HG03565 (cell line): Measurements from ENCODE around the gene B4GAT1.
"Not testable (repeated sequence)": the region's sequence is repeated elsewhere in the genome, so short reads cannot be mapped to it uniquely, and the experiment has no call there.

Experiments
- ATAC-seq: cut with Tn5 transposase; IDR thresholded peaks from one replicate; pipeline ENCODE4 v1.9.1; 2021; ENCODE audit warnings: mild to moderate bottlenecking, moderate library complexity; ENCODE audit not compliant: unreplicated experiment

B4GAT1 gene

DNA sequence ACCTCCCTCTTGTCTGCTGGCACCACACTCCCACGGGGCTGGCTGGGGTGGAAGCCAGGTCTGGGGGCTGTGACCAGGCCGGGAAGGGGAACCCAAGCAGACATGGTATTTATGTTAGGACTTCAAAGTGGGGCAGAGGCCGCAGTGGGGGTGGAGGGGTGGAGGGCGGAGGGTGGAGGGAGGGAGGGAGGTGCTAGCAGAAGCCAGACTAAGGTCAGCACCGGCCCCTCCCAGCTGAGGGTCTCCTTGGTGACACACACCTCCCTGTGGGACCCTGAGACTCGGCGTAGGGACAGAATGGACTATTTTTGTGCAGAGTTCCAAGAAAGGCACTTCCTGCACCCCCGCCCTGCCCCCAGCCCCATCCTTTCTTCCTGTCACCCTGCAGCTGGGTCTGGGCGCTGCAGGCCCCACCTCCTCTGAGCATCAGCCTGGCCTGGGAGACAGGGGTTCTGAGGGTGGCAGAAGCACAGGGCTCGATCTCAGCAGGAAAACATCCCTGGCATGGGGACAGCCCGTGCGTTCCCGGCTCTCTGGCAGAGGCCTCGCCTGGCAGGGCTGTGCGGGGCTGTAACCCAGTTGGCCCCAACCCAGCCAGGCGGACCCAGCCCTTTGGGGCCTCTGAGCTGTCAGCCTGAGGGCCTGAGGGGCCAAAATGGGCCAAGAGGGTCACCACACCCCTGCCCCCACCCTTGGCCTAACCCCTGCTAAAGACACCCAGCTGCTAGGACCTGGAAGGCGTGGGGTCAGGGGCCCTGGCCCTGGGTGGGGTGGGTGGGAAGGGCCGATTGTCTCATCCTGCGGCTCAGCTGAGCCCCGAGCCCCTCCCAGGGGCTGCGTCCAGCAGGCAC, 20.9 kb downstream of the B4GAT1 start:
- no peak for ATAC-seq

DNA sequence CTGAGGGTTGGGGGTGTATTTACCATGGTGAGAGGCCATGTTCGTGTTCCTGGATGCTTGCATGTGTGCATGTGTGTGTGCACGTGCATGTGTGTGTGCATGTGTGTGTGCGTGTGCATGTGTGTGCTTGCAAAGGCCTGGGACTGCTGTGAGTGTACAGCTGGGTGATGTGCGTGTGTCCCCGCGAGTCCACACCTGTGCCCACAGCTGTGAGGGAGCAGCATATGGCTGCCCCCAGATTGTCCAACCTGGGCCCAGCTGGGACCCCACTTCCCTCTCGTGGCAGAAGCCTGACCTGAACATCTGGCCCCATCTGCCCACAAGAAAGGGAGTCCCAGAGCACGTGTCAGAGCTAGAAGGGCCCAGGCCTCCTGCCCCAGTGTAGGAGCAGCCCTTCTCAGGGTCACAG, 22.2 kb downstream of the B4GAT1 start:
- no peak for ATAC-seq

DNA sequence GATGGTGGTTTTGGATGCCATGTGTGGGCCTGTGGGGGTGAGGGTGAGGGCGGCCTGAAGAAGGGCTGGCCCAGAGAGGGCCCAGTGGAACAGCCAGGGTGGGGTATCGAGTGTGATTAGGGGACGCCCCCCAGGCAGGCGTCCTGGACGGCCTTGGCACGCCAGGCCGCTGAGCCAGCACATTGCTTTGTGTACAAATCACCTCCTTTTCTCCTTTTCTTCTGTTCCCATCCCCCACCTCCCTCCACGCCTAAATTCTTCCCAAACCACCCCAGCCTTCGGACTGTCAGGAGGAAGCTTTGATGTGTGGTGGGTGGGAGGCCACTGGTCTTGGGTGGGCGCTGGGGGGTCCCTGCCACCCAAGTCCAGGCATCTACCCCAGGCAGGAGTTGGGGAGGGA, 22.8 kb downstream of the B4GAT1 start:
- no peak for ATAC-seq

DNA sequence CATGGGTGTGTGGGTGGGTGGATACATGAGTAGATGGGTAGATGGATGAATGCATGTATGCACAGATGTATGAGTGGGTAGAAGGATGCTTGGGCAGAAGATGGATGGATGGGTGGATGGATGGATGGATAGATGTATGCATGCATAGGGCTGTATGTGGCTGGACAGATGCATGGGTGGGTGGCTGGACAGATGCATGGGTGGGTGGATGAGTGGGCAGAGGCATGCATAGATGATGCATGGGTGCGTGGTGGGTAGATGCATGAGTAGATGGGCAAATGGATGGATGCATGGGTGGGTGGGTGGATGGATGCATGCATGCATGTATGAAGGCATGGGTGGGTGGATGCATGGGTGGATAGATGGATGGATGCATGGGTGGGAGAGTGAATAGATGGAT, 23.7 kb downstream of the B4GAT1 start:
- ATAC-seq: no peak

DNA sequence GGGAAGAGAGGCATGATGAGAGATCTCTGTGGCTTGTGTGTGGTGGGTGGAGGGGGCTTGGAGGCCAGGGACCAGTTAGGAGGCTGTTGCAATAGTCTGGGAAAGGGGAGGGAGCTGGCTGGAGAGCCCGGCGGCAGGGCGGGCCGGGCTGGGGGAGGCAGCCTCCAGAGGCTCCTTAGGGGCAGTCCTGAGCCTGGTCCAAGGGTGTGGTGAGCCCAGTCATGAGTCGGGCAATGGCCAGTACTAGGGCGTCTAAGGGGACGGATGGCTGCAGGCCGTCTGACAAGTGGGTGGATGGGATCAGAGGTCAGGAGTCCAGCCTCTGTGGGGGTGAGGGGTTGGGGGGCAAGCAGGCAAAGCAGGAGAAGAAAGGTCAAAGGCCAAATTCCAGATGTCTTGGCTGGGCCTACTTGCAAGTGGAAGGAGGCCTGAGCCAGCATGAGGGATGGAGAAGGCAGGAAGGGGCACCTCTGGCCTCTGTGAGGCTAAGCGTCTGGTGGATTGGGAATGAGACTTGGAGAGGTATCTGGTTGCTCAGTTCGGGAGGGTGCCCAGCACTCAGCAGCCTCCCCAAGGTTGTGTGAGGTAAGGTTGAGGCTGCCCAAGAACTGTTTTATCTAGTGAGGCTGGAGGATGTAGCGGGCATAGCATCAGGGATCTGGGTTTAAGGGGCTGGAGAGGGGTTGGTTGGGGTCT, 24.5 kb downstream of the B4GAT1 start:
- no peak for ATAC-seq

DNA sequence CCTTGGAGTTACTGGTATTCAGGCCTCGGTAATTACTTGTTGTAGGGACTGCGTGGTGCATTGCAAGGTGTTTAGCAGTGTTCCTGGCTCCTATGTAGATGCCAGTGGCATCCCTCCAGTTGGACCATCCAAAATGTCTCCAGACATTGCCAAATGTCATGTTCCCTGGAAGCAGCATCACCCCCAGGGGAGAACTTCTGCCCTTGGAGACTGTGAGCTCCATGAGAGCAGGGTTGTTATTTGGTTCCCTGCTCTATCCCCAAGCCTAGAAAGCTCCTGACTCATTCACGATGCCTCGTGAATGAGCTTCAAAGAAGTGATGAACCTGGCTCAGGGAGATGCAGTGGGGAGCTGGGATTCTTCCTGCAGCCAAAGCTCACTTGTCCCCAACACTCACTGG, 25.8 kb downstream of the B4GAT1 start:
- ATAC-seq: no peak

DNA sequence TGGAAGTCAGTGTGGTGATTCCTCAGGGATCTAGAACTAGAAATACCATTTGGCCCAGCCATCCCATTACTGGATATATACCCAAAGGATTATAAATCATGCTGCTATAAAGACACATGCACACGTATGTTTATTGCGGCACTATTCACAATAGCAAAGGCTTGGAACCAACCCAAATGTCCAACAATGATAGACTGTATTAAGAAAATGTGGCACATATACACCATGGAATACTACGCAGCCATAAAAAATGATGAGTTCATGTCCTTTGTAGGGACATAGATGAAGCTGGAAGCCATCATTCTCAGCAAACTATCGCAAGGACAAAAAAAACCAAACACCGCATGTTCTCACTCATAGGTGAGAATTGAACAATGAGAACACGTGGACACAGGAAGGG, 26.7 kb downstream of the B4GAT1 start:
- not testable (repeated sequence) for ATAC-seq

DNA sequence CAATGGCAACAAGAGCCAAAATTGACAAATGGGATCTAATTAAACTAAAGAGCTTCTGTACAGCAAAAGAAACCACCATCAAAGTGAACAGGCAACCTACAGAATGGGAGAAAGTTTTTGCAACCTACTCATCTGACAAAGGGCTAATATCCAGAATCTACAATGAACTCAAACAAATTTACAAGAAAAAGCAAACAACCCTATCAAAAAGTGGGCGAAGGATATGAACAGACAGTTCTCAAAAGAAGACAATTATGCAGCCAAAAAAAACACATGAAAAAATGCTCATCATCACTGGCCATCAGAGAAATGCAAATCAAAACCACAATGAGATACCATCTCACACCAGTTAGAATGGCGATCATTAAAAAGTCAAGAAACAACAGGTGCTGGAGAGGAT, 27.1 kb downstream of the B4GAT1 start:
- ATAC-seq: not testable (repeated sequence)

DNA sequence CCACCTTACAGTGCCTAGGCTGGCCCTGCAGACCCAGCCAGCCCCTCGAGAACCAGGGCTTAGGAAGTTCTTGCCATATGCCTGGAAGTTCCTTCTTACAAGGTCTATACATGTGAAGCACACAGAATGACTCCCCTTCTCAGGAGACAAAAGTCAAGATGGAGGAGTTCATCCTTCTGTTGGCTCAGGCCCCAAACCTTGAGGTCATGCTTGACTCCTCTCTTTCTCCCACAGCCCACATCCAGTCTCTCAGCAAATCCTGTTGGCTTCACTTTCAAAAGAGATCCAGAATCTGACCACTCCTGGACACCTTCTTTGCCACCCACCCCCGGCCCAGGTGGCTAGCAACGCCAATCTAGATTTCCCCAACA, 28.8 kb downstream of the B4GAT1 start:
- ATAC-seq: no peak

DNA sequence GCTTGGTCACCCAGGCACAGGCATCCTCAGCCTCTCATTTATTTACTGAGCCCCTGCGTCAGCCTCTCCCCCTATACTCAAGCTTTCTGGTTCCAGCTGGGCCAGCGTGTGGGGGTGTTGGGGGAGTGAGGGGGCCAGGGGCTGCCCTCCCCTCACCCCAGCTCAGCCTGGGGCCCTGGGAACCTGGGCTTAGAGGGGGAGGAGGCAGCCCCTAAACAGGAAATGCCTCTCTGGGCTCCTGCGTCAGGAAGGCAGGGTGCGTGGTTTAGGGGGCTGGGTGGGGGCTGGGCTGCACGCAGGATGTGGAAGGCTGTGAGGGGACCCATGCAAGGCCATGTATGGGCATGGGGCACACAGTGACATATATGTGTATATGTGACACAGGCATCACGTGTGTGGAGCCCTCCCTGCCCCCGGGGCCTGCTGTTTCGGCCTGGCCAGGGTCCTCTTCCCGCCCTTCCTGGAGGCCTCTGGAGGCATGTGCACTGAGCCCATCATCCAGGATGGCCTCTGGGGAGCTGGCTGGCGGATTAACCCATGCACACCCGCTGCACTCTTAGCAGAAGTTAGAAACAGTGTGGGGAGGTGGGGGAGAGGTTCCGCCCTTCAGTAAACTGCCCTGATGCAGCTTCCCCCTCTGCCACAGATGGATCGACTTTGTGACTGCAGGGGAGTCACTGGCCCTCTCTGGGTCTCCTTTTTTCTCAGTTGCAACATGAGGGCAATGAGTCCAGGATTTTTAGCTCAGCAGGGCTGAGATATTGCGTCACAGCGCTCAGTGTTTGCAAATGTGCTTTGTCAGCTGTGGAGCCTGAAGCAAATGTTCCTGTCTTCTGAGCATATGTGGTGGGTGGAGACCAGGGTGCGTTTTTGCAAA, 29.5 kb downstream of the B4GAT1 start:
- ATAC-seq: no peak

DNA sequence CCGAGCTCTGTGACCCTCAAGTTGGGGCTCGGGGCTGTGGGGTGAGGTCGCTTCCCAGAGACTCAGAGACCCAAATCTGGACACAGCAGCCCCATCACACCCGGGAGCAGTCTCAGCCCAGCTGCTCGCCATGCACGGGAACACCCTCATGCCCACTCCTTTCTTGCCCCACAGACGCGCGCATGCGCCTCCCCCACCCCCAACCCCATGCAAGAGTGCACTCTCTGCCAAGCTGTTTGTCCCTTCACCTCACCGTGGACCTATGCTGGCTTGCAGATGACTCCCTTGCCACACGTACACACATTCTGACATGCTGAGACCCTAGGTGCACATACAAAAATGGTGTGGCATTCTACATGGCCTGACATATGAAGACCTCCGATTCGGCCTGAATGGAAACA, 30.1 kb downstream of the B4GAT1 start:
- ATAC-seq: no peak

DNA sequence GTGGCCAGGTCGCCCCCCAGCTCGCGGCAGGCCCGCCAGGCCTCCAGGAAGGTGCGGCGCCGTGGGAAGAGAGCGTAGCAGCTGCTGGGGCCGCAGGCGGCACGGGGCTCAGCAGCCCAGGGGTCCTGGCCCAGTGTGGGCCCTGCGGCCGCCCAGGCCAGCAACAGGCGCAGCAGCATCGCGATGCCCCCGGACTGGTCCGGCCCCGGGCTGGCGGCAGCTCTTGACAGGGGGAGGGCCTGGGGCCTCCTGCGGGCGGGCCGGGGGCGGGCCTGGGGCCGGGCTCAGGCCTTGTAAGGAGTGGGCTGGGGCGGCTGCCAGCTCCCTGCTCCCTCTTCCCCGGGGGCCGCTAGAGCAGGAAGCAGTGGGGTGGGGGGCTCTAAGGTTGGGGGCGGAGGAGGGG, 30.6 kb downstream of the B4GAT1 start, which contains the start of gene CD248:
Gene CD248 (minus strand): TSS at position 196 of the 403 bp plus-strand sequence. CDS start 17 bp downstream, at position 179.
- no peak for ATAC-seq

DNA sequence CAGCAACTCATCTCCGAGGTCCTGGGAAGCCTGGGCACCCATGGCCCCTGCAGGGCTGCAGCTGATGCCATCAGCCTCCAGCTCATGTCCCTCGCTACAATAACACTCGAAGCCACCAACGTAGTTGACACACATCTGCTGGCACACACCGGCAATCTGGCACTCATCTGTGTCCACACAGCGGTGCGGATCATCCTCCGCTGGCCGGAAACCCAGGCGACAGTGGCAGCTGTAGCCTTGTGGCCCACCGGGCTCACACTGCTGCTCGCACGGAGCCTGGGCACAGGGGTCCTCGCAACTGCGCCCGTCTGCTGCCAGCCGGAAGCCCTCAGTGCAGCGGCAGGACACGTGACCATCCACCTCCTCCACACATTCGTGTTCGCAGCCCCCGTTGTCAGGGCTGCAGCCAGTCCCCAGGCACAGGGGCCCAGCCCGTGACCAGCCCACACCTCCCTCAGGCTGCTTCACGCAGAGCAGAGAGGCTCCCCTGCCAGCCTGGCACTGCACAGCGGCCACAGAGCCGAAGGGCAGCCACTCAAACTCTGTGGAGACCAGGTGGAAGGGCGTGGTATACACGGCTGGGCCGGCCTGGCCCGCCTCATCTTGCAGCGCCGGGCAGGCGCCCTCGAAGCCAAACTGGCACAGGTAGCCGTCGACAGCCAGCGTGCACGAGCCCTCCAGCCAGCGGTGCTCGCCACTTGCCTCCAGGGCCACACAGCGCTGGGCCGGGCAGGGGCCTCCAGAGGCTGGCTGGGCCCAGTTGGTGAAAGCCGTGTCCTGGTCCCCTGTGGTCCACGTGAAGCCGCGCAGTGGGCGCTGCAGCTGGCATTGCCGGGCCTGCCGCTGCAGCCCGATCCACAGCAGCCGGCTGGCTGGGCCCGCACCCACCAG, 31.3 kb downstream of the B4GAT1 start:
- ATAC-seq: no peak

DNA sequence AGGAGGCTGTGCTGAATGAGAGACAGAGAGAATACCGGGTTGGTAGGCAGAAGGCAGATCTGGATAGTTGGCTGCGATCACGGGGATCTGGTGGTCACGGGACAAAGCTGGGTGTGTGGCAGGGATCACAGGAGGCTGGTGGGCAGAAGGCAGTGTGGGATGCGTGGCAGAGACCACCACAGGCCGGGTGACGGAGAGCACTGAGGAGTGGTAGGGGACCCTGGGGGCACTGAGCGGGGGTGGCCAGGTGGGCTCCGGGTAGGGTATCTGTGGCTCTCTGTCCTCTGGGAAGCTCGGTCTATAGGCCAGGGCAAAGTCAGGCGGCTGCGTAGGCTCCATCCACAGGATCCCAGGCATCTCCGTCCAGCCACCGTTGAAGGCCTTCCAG, 31.9 kb downstream of the B4GAT1 start:
- no peak for ATAC-seq

DNA sequence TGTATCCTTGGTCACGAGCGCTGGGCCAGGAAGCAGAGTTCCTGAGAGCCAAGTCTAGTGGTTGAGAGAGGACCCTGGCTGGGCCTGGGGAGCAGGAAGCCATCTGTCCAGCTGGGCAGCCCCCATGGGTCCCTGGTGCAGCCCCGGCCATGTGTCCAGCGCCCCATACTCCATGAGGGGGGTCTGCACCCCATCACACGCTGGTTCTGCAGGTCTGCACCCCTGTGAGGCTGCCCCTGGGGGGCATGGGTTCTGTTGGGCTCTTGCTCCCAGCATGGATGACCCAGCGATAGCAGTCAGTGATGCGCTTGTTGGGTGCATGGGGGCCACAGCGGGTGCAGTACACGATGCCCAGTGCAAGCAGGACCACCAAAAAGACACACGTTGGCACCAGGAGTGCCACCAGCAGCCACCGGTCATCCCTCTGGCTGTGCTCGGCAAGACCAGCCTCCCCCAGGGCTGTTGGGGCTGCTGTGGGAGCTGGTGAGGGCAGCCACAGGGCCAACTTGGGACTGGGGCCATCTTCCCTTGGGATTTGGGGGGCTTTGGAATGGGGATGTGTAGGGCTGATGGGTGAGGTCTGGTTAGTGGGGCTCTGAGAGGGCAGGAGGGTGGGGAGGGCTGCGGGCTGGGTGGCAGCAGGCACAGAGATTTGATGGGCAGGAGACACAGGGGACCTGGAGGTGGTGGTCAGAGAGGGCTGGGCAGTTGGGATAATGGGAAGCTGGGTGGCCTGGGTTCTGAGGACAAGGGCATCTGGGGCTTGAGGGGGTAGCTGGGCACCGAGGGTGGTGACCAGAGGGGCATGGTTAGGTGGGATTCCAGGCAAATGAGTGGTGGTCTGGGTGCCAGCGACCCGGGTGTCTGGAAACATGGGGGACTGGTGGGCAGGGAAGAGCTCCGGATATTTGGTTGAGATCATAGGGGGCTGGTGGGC, 32.6 kb downstream of the B4GAT1 start:
- ATAC-seq: no peak

DNA sequence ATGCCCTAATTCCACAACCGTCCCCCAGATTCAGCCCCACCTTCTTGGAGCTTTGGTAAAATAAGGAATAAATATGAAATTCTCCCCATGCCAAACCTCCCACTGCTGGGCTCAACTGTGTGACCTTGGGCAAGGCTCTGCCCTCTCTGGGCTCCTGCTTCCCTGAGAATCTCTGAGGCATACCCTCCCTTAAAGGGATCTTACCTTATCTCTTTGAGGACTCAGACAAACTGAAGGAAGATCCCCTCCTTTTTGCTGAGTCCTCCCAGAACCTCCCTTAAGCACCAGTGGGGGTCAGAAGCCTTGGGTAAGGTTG, 33.3 kb downstream of the B4GAT1 start:
- ATAC-seq: no peak

DNA sequence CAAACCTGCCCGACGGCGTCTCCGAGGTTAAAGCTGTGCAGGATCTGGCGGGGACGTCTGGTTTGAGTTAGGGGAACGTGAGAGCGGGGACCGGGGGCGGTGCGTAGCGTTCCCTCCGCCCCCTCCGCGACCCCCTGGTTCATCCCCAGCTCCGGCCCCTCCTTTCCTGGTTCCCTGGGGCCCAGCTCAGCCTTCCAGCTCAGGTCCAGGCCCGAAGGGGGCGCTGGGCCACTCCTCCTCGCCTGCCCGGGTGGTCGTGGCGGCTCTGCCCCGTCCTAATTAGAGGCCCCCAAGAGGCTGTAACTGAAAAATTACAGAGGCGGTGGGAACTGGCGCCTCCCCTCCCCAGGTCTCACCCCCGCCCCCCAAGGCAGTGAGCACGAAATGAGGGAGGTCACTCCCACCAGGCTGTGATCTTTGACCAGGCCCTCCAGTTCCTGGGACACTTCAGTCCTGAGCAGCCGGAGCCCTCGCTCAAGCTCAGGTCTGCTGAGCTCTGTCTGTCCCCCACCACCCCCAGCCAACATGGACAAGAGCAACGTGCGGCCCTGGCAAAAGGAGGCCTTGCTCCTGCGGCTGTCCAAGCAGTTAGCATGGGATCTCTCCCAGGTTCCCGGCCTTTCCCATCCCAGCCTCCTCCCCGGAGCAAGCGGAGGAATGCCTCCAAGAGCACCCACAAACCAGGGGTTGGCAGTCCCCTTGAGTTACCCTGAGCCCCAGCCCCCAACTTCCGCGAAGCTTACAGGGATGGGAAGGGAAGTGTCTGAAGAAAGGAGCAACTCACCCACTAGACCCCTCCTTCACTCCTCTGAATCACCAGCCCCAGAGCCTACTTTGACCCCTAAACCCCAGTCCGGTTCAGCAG, 33.9 kb downstream of the B4GAT1 start:
- ATAC-seq: no peak

DNA sequence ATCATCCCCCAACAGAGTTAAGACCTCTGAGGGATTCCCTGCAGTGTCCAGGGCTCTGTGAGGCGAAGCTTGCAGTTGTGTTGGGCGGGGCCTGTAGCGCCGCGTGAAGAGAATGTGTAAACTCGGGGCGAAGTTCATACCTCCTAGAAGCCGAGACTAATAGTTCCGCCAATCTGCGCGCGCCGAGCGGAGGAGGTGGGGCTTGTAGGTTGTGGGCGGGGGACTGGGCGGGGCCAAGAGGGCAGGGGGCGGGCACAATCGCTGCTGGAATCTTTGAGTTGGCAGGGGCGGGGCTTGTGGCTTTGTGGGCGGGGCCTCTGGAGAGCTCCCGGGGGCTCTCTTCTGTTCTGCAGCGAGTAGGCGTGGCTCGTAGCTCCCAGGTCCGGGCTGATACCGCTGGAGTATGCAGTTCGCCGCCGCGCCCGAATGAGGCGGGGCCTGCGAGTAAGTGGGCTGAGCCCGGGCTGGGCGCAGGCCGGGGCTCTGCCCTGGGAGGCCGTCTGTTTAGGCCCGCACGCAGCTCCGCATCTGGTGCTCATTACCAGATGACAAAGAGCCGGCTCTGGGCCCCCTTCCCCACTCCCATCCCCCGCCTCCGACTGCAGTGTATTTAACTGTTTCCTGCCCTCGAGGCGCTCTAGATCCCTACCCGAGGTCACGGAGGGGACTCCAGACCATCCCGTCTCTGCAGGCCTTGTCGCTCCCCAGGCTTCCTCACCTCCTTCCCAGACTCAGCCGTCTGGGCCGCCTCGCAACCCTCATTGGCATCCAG, 34.7 kb downstream of the B4GAT1 start:
- ATAC-seq: peak; percentile 42
